ENCODE data around the gene MYCBPAP. TPM values are rescaled to one million over a fixed set of nuclear protein-coding genes. Genes with fewer than 3 reads are reported as not detected.

The MYCBPAP gene
- polyA plus RNA-seq, 3 donors from 2014 or later, result 1.00 TPM; not detected in 2

Other genes with a start within 250 kb of the MYCBPAP start
- not detected for gene TMEM92, start 234.0 kb upstream of the MYCBPAP start, polyA plus RNA-seq
- gene XYLT2, start 162.3 kb upstream of the MYCBPAP start, polyA plus RNA-seq, result 10 to 100 TPM in 1 of 3 donors, 1 to 10 TPM in 2; 6.8 to 17.4 (median 7.1) TPM
- 10 to 100 TPM; 47.8 to 69.1 (median 49.4) TPM for gene MRPL27, start 135.3 kb upstream of the MYCBPAP start, polyA plus RNA-seq
- under 1 TPM in 2 of 3 donors, not detected in 1; 0.47 to 0.85 TPM for gene EME1, start 135.2 kb upstream of the MYCBPAP start, polyA plus RNA-seq
- 10 to 100 TPM; 16.8 to 30.3 (median 23.9) TPM for gene LRRC59, start 110.9 kb upstream of the MYCBPAP start, polyA plus RNA-seq
- 10 to 100 TPM in 1 of 3 donors, 1 to 10 TPM in 2; 4.8 to 11.1 (median 5.4) TPM for gene ACSF2, start 82.2 kb upstream of the MYCBPAP start, polyA plus RNA-seq
- not detected for gene CHAD, start 39.6 kb upstream of the MYCBPAP start, polyA plus RNA-seq
- 10 to 100 TPM; 50.5 to 54.2 (median 54.1) TPM for gene RSAD1, start 29.6 kb upstream of the MYCBPAP start, polyA plus RNA-seq
- gene EPN3, start 24.3 kb downstream of the MYCBPAP start, polyA plus RNA-seq, result not detected
- gene SPATA20, start 38.7 kb downstream of the MYCBPAP start, polyA plus RNA-seq, result 10 to 100 TPM in 1 of 3 donors, 1 to 10 TPM in 2; 9.8 to 23.0 (median 9.9) TPM
- not detected for gene CACNA1G, start 52.3 kb downstream of the MYCBPAP start, polyA plus RNA-seq
- gene ABCC3, start 126.4 kb downstream of the MYCBPAP start, polyA plus RNA-seq, result 1 to 10 TPM in 1 of 3 donors, under 1 TPM in 1, not detected in 1; 0.52 to 1.2 TPM
- gene ANKRD40, start 199.5 kb downstream of the MYCBPAP start, polyA plus RNA-seq, result 1 to 10 TPM; 2.3 to 6.8 (median 4.0) TPM
- 10 to 100 TPM; 29.2 to 77.8 (median 30.0) TPM for gene LUC7L3, start 211.2 kb downstream of the MYCBPAP start, polyA plus RNA-seq